GM11168 (cell line): ENCODE results near the gene KCNK18.

Source experiments
- in situ Hi-C: fragments of 300-500 bp; cut with MboI; formaldehyde crosslinking; loops from one replicate; pipeline ENCODE4 v1.12.0; 2022; ENCODE audit warnings: low sequenced_read_pairs; ENCODE audit not compliant: unreplicated experiment

Gene KCNK18

DNA sequence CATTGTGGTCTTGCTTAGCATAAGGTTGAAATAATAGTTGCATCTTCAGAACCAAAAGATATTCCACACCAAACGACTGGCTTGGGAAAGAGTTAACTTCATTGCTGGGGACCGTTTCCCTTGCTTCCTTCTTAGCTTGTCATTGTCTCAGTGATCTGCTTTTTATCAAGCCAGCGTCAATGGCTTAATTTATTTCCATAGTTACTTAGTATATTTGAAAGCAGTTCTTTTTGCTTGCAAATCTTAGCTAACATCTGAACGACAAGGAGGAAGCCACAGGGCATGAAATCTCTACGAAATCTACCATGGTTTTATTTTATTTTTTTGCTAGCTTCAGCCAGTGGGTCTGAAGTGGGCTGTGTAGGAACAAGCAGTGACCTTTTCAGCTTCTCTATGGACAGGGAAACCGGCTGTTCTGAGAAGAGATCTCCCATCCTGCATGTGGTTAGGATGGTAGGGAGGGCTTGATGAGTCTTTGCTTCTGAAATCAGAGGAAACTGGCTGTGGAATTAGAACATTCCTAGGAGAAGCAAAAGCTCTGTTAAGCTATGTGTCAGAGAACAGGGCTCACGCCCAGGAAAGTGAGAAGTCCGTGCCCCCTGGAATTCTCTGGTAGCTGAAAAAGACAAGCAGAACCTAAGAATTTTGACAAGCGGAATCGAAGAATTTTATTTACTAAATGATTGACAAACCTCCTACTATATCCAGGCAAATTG is 51.6 kb downstream of the KCNK18 start:
- in situ Hi-C loops = no loop called here

GRCh38 chr10:117249493-117250093 is 52.3 kb downstream of the KCNK18 start:
- in situ Hi-C loops = no loop called here

GRCh38 chr10:117250411-117250810 is 53.1 kb downstream of the KCNK18 start:
- in situ Hi-C loops = no loop called here

DNA sequence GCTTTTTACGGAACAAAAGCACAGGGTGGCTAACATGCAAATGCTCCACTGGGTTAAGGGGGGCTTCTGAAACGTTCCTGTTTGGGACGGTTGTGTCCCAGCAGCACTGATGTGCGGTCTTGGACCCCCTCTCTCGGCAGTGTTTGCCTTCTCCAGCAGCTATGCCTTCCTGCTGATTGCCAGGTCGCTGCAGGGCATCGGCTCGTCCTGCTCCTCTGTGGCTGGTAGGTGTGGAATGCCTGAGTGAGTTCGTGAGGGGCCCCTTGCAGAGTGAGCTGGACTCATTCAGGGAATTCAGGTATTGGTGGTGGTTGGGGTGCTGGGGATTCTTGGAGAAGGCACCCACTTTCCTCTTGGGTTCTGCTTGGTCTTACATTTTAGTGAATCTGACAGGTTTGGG is 56.6 kb downstream of the KCNK18 start:
- in situ Hi-C loops = no loop called here

DNA sequence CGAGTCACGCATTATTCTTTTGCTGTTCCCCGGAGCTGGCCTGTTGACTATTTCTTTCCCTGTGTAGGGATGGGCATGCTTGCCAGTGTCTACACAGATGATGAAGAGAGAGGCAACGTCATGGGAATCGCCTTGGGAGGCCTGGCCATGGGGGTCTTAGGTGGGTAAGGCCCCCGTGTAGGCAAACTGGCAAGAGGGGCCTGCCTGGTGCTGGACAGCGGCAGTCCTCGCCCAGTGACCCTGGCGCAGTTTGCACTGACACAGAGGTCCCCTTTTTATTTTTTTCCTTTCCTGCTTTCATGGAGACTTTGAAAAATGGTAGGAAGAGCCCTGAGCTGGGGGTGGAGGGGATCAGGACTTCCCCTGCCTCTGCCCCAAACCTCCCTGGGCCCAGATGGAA is 57.0 kb downstream of the KCNK18 start:
- in situ Hi-C loops = no loop called here

DNA sequence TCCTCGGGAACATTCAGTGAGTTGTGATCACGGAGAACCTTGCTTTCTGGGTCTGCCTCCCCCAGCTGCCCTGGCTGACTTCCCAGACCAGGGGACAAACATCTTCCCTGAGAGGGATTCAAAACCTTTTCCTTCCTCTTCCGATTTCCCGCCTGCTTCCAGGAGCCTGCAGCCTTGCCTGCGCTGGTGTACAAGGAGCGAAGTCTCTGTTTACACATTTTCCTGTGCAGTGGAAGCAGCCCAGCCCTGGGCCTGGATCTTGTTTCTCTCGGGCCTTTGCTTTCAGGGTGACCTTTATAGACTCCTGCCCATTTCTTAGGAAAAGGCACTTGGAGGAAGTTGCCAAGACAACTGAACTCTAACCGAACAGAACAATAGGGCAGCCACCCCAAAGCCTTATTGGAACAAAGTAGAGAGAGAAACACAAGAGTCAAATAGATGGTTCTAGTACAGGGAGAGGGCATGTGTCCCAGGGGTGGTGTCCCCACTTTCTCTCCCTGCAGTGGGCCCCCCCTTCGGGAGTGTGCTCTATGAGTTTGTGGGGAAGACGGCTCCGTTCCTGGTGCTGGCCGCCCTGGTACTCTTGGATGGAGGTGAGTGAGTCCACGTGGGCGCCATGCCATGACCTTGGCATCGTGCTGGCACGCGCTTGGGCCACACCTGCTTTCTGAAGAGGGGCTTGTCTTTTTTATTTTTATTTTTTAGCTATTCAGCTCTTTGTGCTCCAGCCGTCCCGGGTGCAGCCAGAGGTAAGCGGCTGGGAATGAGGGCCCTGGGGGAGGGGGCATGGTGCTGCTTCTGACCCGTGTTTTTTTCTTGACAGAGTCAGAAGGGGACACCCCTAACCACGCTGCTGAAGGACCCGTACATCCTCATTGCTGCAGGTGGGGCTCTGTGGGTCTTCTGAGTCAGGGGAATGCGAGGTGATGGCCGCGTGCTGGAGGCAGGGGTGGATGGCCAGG is 57.8 kb downstream of the KCNK18 start:
- in situ Hi-C loops = no loop called here

DNA sequence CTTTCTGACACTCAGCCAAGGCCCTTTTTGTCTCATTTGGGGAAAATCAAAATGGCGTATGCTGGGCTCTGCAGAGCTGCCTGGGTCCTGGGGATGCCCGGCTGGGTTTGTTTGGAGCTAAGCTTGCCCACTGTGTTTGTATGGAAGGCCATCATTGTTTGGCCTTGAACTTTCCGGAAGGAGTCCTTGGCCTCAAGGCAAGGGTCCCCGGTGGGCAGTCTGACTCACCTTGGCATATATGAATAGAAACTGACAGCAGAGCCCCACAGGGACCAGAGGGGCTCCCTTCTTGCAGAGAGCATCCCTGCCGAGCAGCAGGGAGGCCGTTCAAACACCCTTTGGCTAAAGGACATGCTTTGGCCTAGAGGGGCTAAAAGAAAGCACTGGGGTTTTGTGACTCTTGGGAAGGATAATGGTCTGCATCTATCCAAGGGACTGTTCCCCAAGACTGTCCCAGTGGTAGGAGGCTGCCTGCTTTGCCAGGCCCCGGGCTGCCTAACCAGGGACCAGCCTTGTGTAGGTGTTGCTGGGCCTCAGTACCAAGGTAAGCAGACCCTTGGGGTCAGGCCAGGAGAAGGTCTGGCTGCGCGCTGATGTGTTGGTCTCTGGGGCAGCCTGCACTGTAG is 58.7 kb downstream of the KCNK18 start:
- in situ Hi-C loops = no loop called here

DNA sequence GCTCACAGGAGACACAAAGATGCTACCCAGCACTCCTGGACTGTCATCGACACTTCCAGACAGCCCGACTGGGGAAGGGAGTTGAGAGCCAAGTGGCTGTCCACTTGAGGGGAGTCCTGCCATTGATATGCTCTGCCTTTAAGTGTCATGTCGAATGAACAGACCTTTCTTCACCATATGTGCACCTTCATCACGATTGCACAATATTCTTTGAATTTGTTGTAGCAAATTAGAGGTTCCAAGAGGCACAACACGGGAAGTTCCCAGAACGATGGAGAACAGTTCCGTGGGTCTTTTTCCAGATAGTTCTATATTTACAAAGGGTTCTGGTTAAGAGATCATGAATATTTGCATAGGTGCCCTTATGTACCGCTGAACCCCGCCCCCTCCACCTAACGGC is 59.6 kb downstream of the KCNK18 start:
- in situ Hi-C loops = no loop called here

DNA sequence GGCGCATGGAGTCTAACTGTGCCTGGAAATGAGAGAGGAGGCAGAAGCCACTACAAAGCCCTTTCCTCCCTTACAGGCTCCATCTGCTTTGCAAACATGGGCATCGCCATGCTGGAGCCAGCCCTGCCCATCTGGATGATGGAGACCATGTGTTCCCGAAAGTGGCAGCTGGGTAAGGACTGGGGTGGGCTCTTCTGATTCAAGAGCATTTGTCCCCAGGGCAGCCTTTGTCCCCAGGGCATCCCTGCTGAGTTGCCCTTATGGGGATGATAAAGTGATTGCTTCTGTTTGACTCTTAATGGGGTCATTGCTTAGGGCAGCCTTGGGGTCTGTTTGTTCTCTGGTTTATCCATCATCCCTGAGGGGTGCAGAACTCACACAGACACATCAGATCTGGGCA is 60.4 kb downstream of the KCNK18 start:
- in situ Hi-C loops = no loop called here

- in situ Hi-C loops = no loop called here
Observed at GRCh38 chr10:117259279-117259678, 62.0 kb downstream of the KCNK18 start.
